K562 (cell line): Measurements from ENCODE around the gene MTSS2. TPM values are rescaled to one million over a fixed set of nuclear protein-coding genes. Genes with fewer than 3 reads are reported as not detected.
A peak's percentile ranks its signal among the peaks of the same experiment; 100 is the strongest.

ENCODE experiments used
- BACH1 ChIP-seq: fragments of 200-800 bp; sonication (Bioruptor generic); IDR thresholded peaks from 2 replicates; pipeline ENCODE4 v1.6.1; 2016; ENCODE audit warnings: missing genetic modification characterization, missing compliant biosample characterization
- BHLHE40 ChIP-seq: IDR thresholded peaks from 2 replicates; pipeline ENCODE4 v1.6.1; 2011; ENCODE audit warnings: low read length, improper control_type of control experiment
- C11orf30 ChIP-seq: fragments of 450-650 bp; IDR thresholded peaks from 2 replicates; pipeline ENCODE4 v1.6.1; 2016; ENCODE audit warnings: low read depth, mild to moderate bottlenecking
- DMBX1 ChIP-seq: fragments of 250-450 bp; sonication (Bioruptor Pico); IDR thresholded peaks from 2 replicates; pipeline ENCODE4 v1.8.0; 2022; ENCODE audit warnings: inconsistent platforms, mild to moderate bottlenecking, moderate library complexity, borderline replicate concordance
- FOXA1 ChIP-seq: fragments of 450-650 bp; IDR thresholded peaks from 2 replicates; pipeline ENCODE4 v1.6.1; 2016; ENCODE audit warnings: mild to moderate bottlenecking, borderline replicate concordance
- FOXK2 ChIP-seq, 2 experiments: fragments of 450-650 bp; IDR thresholded peaks in 1 of 2; conservative IDR thresholded peaks in 1 of 2; 2 replicates each; pipeline ENCODE4 v1.6.1; 2016; ENCODE audit warnings: low read depth in 2 of 2, mild to moderate bottlenecking in 1 of 2
- FOXP4 ChIP-seq: sonication (generic); formaldehyde crosslinking; IDR thresholded peaks from 2 replicates; pipeline ENCODE4 v1.8.0; 2022; ENCODE audit warnings: mild to moderate bottlenecking, missing genetic modification reagents, borderline replicate concordance
- FUS ChIP-seq: fragments of 200-400 bp; formaldehyde crosslinking; optimal IDR thresholded peaks from 2 replicates; pipeline ENCODE3; 2017; ENCODE audit warnings: low read depth, low read length
- HCFC1 ChIP-seq: IDR thresholded peaks from 2 replicates; pipeline ENCODE4 v1.6.1; 2012; ENCODE audit warnings: low read depth, low read length, improper control_type of control experiment
- MAFF ChIP-seq: IDR thresholded peaks from 2 replicates; pipeline ENCODE4 v1.6.1; 2012; ENCODE audit warnings: low read length, improper control_type of control experiment
- SLC30A9 ChIP-seq: fragments of 250-450 bp; sonication (Bioruptor Pico); IDR thresholded peaks from 2 replicates; pipeline ENCODE4 v1.8.0; 2022; ENCODE audit warnings: mild to moderate bottlenecking, moderate library complexity
- SOX6 ChIP-seq: fragments of 450-650 bp; IDR thresholded peaks from 2 replicates; pipeline ENCODE4 v1.6.1; 2014; ENCODE audit warnings: mild to moderate bottlenecking
- ZNF282 ChIP-seq: sonication (generic); formaldehyde crosslinking; IDR thresholded peaks from 2 replicates; pipeline ENCODE4 v1.8.1; 2023; ENCODE audit warnings: missing genetic modification reagents
- ZNF583 ChIP-seq: fragments of 250-450 bp; sonication (Bioruptor Pico); IDR thresholded peaks from 2 replicates; pipeline ENCODE4 v1.4.0; 2020
- ZSCAN29 ChIP-seq: fragments of 450-650 bp; IDR thresholded peaks from 2 replicates; pipeline ENCODE4 v1.6.1; 2017
- polyA plus RNA-seq, 8 experiments: library from polyadenylated mRNA; depleted of rRNA in 4 of 8; stranded (reverse) in 5 of 8; unstranded in 3 of 8; fragments of >200 nt; fragmentation: Nextera tagmentation in 2 of 8; fragmentation: Illumina TruSeq in 1 of 8; extraction: Ambion mirVana in 2 of 8; extraction: Trizol in 1 of 8; gene quantifications; 2 replicates each; pipeline versions ENCODE4 v1.2.1 to v1.2.3, GENCODE V29; 2011 to 2014; ENCODE audit warnings: inconsistent platforms in 1 of 8, missing spikeins in 1 of 8
- total RNA-seq, 7 experiments: library from RNA; depleted of rRNA in 6 of 7; stranded (reverse); fragments of >200 nt in 6 of 7; fragmentation: Illumina TruSeq in 2 of 7; extraction: Trizol in 2 of 7; gene quantifications; 2 replicates each; pipeline versions ENCODE4 v1.2.1 to v1.2.3, GENCODE V29; 2011 to 2021; ENCODE audit warnings: low replicate concordance in 1 of 7
- TF ChIP-seq, protein P1 (sequence below): fragments of 250-450 bp; sonication (Bioruptor Pico); IDR thresholded peaks from 2 replicates; pipeline ENCODE4 v1.4.0; 2020; ENCODE audit warnings: mild to moderate bottlenecking, moderate library complexity
- TF ChIP-seq, protein P2 (sequence below): fragments of 450-650 bp; IDR thresholded peaks from 2 replicates; pipeline ENCODE4 v1.6.1; 2017; ENCODE audit warnings: mild to moderate bottlenecking, moderate library complexity

Gene MTSS2
- total and polyA plus RNA-seq, 9 of the 15 experiments (the other 6 are each of a cell fraction or from before 2014, with no cell fraction given) = 0.11 to 60.3 (median 16.9) TPM

- no peak for TF ChIP-seq DMBX1 (CRISPR knock-in tag)
- TF ChIP-seq C11orf30 = peak; percentile 53; the same call in 1 of the 2 replicates
- TF ChIP-seq HCFC1 = no peak
- no peak for TF ChIP-seq SOX6
- no peak for TF ChIP-seq FOXP4 (CRISPR knock-in tag)
- no peak for TF ChIP-seq ZNF282 (CRISPR knock-in tag)
- TF ChIP-seq FUS = no peak
- no peak for TF ChIP-seq SLC30A9 (CRISPR knock-in tag)
- TF ChIP-seq, protein P1, sequence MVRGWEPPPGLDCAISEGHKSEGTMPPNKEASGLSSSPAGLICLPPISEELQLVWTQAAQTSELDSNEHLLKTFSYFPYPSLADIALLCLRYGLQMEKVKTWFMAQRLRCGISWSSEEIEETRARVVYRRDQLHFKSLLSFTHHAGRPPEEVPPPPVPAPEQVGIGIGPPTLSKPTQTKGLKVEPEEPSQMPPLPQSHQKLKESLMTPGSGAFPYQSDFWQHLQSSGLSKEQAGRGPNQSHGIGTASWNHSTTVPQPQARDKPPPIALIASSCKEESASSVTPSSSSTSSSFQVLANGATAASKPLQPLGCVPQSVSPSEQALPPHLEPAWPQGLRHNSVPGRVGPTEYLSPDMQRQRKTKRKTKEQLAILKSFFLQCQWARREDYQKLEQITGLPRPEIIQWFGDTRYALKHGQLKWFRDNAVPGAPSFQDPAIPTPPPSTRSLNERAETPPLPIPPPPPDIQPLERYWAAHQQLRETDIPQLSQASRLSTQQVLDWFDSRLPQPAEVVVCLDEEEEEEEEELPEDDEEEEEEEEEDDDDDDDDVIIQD (CRISPR knock-in tag) = no peak
- TF ChIP-seq BACH1 (tag) = no peak
- no peak for TF ChIP-seq FOXK2 (conservative IDR thresholded peaks at IDR 0.05 in 1 of 2, IDR thresholded peaks at IDR 0.05 in 1 of 2; ENCODE audit: low read depth in 2 of 2)
- TF ChIP-seq FOXA1 = no peak
- TF ChIP-seq, protein P2, sequence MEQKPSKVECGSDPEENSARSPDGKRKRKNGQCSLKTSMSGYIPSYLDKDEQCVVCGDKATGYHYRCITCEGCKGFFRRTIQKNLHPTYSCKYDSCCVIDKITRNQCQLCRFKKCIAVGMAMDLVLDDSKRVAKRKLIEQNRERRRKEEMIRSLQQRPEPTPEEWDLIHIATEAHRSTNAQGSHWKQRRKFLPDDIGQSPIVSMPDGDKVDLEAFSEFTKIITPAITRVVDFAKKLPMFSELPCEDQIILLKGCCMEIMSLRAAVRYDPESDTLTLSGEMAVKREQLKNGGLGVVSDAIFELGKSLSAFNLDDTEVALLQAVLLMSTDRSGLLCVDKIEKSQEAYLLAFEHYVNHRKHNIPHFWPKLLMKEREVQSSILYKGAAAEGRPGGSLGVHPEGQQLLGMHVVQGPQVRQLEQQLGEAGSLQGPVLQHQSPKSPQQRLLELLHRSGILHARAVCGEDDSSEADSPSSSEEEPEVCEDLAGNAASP = no peak
- TF ChIP-seq BHLHE40 = 0 out of 2 replicates have a peak, but pooled peaks have one; percentile 44
- 0 out of 2 replicates have a peak, but pooled peaks have one; percentile 32 for TF ChIP-seq MAFF
- TF ChIP-seq ZSCAN29 = no peak
- TF ChIP-seq ZNF583 = no peak
Measured at GRCh38 chr16:70638814-70639792, 46.8 kb downstream of the MTSS2 start (continued).
